Activated naive CD4-positive, alpha-beta T cell treated with anti-CD3 and anti-CD28 coated beads for 36 hours (primary cell): ENCODE data around the gene POU2F1. TPM values are rescaled to one million over a fixed set of nuclear protein-coding genes. Genes with fewer than 3 reads are reported as not detected.
A peak's percentile ranks its signal among the peaks of the same experiment; 100 is the strongest.

Experiments
- CTCF ChIA-PET: fragments of 350-600 bp; sonication (Branson Sonifier 250); formaldehyde crosslinking; loops from one replicate; lab custom pipeline; 2021; ENCODE audit warnings: antibody characterized with exemption; lab: Charles Lee
- DNase-seq: peaks from one replicate; pipeline ENCODE4 v3.0.0-alpha.2; 2020
- H3K27ac Mint-ChIP-seq: one replicate; pipeline ENCODE4 v1.8.0; 2021; ENCODE audit warnings: mild to moderate bottlenecking, mixed read lengths
- H3K27me3 Mint-ChIP-seq: one replicate; pipeline ENCODE4 v1.8.0; 2021; ENCODE audit warnings: low read depth, mixed read lengths
- H3K36me3 Mint-ChIP-seq: one replicate; pipeline ENCODE4 v1.8.0; 2021; ENCODE audit warnings: low read depth, mixed read lengths
- H3K4me1 Mint-ChIP-seq: one replicate; pipeline ENCODE4 v1.8.0; 2021; ENCODE audit warnings: low read depth, mixed read lengths
- H3K4me3 Mint-ChIP-seq: one replicate; pipeline ENCODE4 v1.8.0; 2021; ENCODE audit warnings: mild to moderate bottlenecking, moderate library complexity, mixed read lengths
- H3K9me3 Mint-ChIP-seq: one replicate; pipeline ENCODE4 v1.8.0; 2021; ENCODE audit warnings: mixed read lengths
- intact Hi-C: fragments of 100-400 bp; cut with micrococcal nuclease; formaldehyde crosslinking; loops from one replicate; pipeline ENCODE4 v1.15.1; 2023
- total RNA-seq, 2 experiments: library from RNA; stranded (reverse); gene quantifications; one replicate each; pipeline ENCODE4 v1.2.3, GENCODE V29; 2021

The POU2F1 gene
- total RNA-seq, 2 experiments from 2014 or later = 17.6 to 19.4 TPM

GRCh38 chr1:167332503-167332902, 111.8 kb downstream of the POU2F1 start:
- H3K27ac Mint-ChIP-seq = no peak overlapping the region
- H3K27me3 Mint-ChIP-seq = no peaks in the 10 kb centered on the region
- H3K36me3 Mint-ChIP-seq = peaks cover 17% of the 10 kb centered on the region
- no peak for DNase-seq
- H3K4me3 Mint-ChIP-seq = no peak overlapping the region
- intact Hi-C loops = loop anchor here (5.0 kb wide), 1 partner anchor 110 kb away; the partner anchor contains the start of gene POU2F1
- CTCF ChIA-PET = no interaction called here
- peaks cover 35% of the 10 kb centered on the region for H3K4me1 Mint-ChIP-seq
- H3K9me3 Mint-ChIP-seq = peaks cover 14% of the 10 kb centered on the region

- no peak for DNase-seq
- intact Hi-C loops = loop anchor here (5.0 kb wide), 1 partner anchor 111 kb away; the partner anchor contains the start of gene POU2F1
- Mint-ChIP-seq H3K4me1 (peaks cover 35% of the 10 kb centered on the region), H3K27ac (peak overlapping the region; percentile 19), H3K27me3 (no peaks in the 10 kb centered on the region), H3K9me3 (peaks cover 16% of the 10 kb centered on the region), H3K36me3 (peaks cover 20% of the 10 kb centered on the region), H3K4me3 (no peak overlapping the region)
- CTCF ChIA-PET = no interaction called here
These were observed 112.4 kb downstream of the POU2F1 start for GRCh38 chr1:167333124-167333523.

GRCh38 chr1:167333703-167334102, 113.0 kb downstream of the POU2F1 start:
- CTCF ChIA-PET = no interaction called here
- no peak overlapping the region for H3K4me3 Mint-ChIP-seq
- intact Hi-C loops = loop anchor here (5.0 kb wide), 1 partner anchor 111 kb away; the partner anchor contains the start of gene POU2F1
- peaks cover 22% of the 10 kb centered on the region for H3K36me3 Mint-ChIP-seq
- no peak overlapping the region for H3K27ac Mint-ChIP-seq
- H3K27me3 Mint-ChIP-seq = no peaks in the 10 kb centered on the region
- H3K4me1 Mint-ChIP-seq = peaks cover 31% of the 10 kb centered on the region
- DNase-seq = no peak
- H3K9me3 Mint-ChIP-seq = peaks cover 18% of the 10 kb centered on the region

GRCh38 chr1:167339405-167339804, 118.7 kb downstream of the POU2F1 start:
- no peak overlapping the region for H3K4me3 Mint-ChIP-seq
- DNase-seq = no peak
- intact Hi-C loops = no loop called here
- peaks cover 18% of the 10 kb centered on the region for H3K9me3 Mint-ChIP-seq
- no peak overlapping the region for H3K27ac Mint-ChIP-seq
- CTCF ChIA-PET = interaction anchor here (0.6 to 0.7 kb wide), 2 partner anchors 44 to 422 kb away, joined by 3 read pairs; no protein-coding TSS in a partner anchor
- H3K27me3 Mint-ChIP-seq = no peaks in the 10 kb centered on the region
- H3K4me1 Mint-ChIP-seq = peaks cover 3% of the 10 kb centered on the region
- H3K36me3 Mint-ChIP-seq = peaks cover 20% of the 10 kb centered on the region

GRCh38 chr1:167342846-167343245, 122.2 kb downstream of the POU2F1 start:
- Mint-ChIP-seq H3K4me1 (peaks cover 3% of the 10 kb centered on the region), H3K9me3 (peaks cover 2% of the 10 kb centered on the region), H3K27ac (no peak overlapping the region), H3K36me3 (peaks cover 6% of the 10 kb centered on the region), H3K27me3 (no peaks in the 10 kb centered on the region), H3K4me3 (no peak overlapping the region)
- DNase-seq = no peak
- CTCF ChIA-PET = interaction anchor here (0.6 to 1.4 kb wide), 6 partner anchors 10 to 213 kb away, joined by 3 to 12 read pairs (median 4); no protein-coding TSS in a partner anchor
- intact Hi-C loops = loop anchor here (1.0 kb wide), 1 partner anchor 76 kb away; no protein-coding TSS in a partner anchor

- Mint-ChIP-seq H3K4me1 (peaks cover 3% of the 10 kb centered on the region), H3K4me3 (no peak overlapping the region), H3K27me3 (no peaks in the 10 kb centered on the region), H3K9me3 (no peaks in the 10 kb centered on the region), H3K36me3 (peaks cover 3% of the 10 kb centered on the region), H3K27ac (no peak overlapping the region)
- no peak for DNase-seq
- intact Hi-C loops = no loop called here
- CTCF ChIA-PET = interaction anchor here (0.5 kb wide), 1 partner anchor 208 kb away, joined by 3 read pairs; no protein-coding TSS in a partner anchor
These were observed 123.4 kb downstream of the POU2F1 start for GRCh38 chr1:167344112-167344511.

- intact Hi-C loops = no loop called here
- H3K27ac Mint-ChIP-seq = no peak overlapping the region
- no peak for DNase-seq
- no peaks in the 10 kb centered on the region for H3K9me3 Mint-ChIP-seq
- H3K4me1 Mint-ChIP-seq = peaks cover 3% of the 10 kb centered on the region
- H3K36me3 Mint-ChIP-seq = peaks cover 3% of the 10 kb centered on the region
- H3K27me3 Mint-ChIP-seq = no peaks in the 10 kb centered on the region
- CTCF ChIA-PET = interaction anchor here (0.5 kb wide), 1 partner anchor 208 kb away, joined by 3 read pairs; no protein-coding TSS in a partner anchor
- H3K4me3 Mint-ChIP-seq = no peak overlapping the region
These were observed 124.1 kb downstream of the POU2F1 start for GRCh38 chr1:167344615-167345385.

- Mint-ChIP-seq H3K36me3 (peaks cover 3% of the 10 kb centered on the region), H3K4me1 (peaks cover 3% of the 10 kb centered on the region), H3K4me3 (no peak overlapping the region), H3K27ac (no peak overlapping the region), H3K27me3 (no peaks in the 10 kb centered on the region), H3K9me3 (no peaks in the 10 kb centered on the region)
- intact Hi-C loops = no loop called here
- CTCF ChIA-PET = no interaction called here
- DNase-seq = no peak
These were observed 124.7 kb downstream of the POU2F1 start for GRCh38 chr1:167345386-167345733.

- Mint-ChIP-seq H3K27ac (no peak overlapping the region), H3K4me3 (no peak overlapping the region), H3K27me3 (no peaks in the 10 kb centered on the region), H3K36me3 (peaks cover 8% of the 10 kb centered on the region), H3K4me1 (no peaks in the 10 kb centered on the region), H3K9me3 (peaks cover 1% of the 10 kb centered on the region)
- intact Hi-C loops = loop anchor here (1.0 kb wide), 1 partner anchor 21 kb away; no protein-coding TSS in a partner anchor
- DNase-seq = no peak
- CTCF ChIA-PET = interaction anchor here (0.6 to 0.7 kb wide), 2 partner anchors 13 to 180 kb away, joined by 4 to 5 read pairs; no protein-coding TSS in a partner anchor
These were observed 136.6 kb downstream of the POU2F1 start for GRCh38 chr1:167357305-167357704.

GRCh38 chr1:167359295-167359694, 138.6 kb downstream of the POU2F1 start:
- CTCF ChIA-PET = no interaction called here
- DNase-seq = no peak
- intact Hi-C loops = no loop called here
- H3K4me1 Mint-ChIP-seq = no peaks in the 10 kb centered on the region
- H3K36me3 Mint-ChIP-seq = peaks cover 8% of the 10 kb centered on the region
- peaks cover 1% of the 10 kb centered on the region for H3K9me3 Mint-ChIP-seq
- H3K27ac Mint-ChIP-seq = no peak overlapping the region
- H3K27me3 Mint-ChIP-seq = no peaks in the 10 kb centered on the region
- H3K4me3 Mint-ChIP-seq = no peak overlapping the region

GRCh38 chr1:167360120-167360519, 139.4 kb downstream of the POU2F1 start:
- Mint-ChIP-seq H3K27me3 (no peaks in the 10 kb centered on the region), H3K27ac (no peak overlapping the region), H3K4me3 (no peak overlapping the region), H3K9me3 (peaks cover 1% of the 10 kb centered on the region), H3K36me3 (peaks cover 6% of the 10 kb centered on the region), H3K4me1 (no peaks in the 10 kb centered on the region)
- intact Hi-C loops = no loop called here
- CTCF ChIA-PET = no interaction called here
- no peak for DNase-seq

- Mint-ChIP-seq H3K4me1 (no peaks in the 10 kb centered on the region), H3K27ac (no peak overlapping the region), H3K27me3 (no peaks in the 10 kb centered on the region), H3K9me3 (peaks cover 1% of the 10 kb centered on the region), H3K4me3 (no peak overlapping the region), H3K36me3 (peaks cover 7% of the 10 kb centered on the region)
- no peak for DNase-seq
- CTCF ChIA-PET = interaction anchor here (1.4 kb wide), 1 partner anchor 297 kb away, joined by 4 read pairs; no protein-coding TSS in a partner anchor
- intact Hi-C loops = no loop called here
These were observed 142.0 kb downstream of the POU2F1 start for GRCh38 chr1:167362638-167363037.
